ENCODE results near the gene FN3K. TPM values are rescaled to one million over a fixed set of nuclear protein-coding genes. Genes with fewer than 3 reads are reported as not detected.

The FN3K gene
- total and polyA plus RNA-seq, 2 of the 4 experiments (the other 2 are of a cell fraction): 0.90 to 2.9 TPM

DNA sequence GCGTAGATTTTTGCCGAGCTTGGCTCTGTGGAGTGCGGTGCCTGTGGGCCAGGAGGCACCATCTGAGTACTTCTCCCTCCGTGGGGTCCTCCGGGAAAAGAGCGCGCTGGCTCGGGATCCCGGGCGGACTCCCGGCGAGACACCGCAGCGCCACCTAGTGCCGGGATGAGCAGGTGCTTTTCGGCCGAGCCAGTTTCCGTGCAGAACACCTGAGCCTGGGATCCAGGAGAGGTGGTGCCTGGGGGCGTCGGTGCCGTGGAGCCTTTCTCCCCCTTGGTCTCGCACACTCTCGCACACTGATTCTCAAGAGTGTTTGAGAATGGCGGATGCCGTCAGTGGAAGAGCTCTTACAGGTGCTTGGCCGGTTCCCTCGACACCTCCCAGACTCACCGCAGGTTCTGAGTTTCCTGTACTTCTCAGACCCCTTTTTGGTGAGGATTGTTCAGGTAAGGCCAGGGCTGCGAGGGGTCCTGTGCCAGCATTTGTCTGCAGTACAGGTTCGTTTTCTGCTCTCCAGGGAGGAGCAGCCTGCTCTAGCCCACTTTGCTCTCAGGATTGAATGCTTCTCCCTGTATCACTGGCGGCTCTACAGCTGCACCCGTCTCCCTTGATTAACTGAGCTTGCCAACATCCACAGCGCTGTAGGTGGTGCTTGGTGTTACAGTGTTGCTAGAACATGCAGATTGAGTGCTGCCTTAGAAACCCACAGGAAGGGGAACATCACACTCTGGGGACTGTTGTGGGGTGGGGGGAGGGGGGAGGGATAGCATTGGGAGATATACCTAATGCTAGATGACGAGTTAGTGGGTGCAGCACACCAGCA lies 39.8 kb downstream of the FN3K start (continued):
- TF ChIP-seq, protein P1, sequence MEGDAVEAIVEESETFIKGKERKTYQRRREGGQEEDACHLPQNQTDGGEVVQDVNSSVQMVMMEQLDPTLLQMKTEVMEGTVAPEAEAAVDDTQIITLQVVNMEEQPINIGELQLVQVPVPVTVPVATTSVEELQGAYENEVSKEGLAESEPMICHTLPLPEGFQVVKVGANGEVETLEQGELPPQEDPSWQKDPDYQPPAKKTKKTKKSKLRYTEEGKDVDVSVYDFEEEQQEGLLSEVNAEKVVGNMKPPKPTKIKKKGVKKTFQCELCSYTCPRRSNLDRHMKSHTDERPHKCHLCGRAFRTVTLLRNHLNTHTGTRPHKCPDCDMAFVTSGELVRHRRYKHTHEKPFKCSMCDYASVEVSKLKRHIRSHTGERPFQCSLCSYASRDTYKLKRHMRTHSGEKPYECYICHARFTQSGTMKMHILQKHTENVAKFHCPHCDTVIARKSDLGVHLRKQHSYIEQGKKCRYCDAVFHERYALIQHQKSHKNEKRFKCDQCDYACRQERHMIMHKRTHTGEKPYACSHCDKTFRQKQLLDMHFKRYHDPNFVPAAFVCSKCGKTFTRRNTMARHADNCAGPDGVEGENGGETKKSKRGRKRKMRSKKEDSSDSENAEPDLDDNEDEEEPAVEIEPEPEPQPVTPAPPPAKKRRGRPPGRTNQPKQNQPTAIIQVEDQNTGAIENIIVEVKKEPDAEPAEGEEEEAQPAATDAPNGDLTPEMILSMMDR (conservative IDR thresholded peaks at IDR 0.05; ENCODE audit: low read depth, low read length): peak; percentile 59
- no peak for TF ChIP-seq POLR2A (IDR thresholded peaks at IDR 0.05; ENCODE audit: low read depth, low read length)

DNA sequence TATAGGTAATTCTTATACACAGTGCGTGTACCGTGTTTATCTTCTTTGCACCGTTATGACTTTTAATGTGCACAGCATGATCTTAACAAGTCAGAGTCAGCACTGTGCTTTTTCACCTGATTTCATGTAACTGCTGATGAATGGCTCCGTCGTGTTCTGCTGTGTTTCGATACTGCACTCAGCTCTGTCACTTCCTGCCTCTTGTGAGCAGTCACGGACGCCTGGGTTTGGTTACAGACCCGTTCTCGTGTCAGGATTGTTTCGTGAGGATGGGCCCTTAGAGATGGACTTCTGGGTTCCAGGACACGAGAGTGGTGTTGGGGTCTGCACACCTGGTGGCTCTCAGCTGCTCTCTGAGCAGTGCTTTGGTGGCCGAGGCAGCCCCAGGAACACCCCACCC lies 41.0 kb downstream of the FN3K start:
- dilution Hi-C loops (cut with HindIII; ENCODE audit: low sequenced_read_pairs, unreplicated experiment): no loop called here
- H4K20me1 ChIP-seq (ENCODE audit: insufficient read depth, low read length): peaks cover 22% of the 10 kb centered on the region
- TF ChIP-seq RFX5 (IDR thresholded peaks at IDR 0.05; ENCODE audit: low read depth, low read length) (no peak), RAD21 (IDR thresholded peaks at IDR 0.05; ENCODE audit: low read length) (no peak), MAFK (IDR thresholded peaks at IDR 0.05; ENCODE audit: low read depth, low read length) (no peak), RCOR1 (IDR thresholded peaks at IDR 0.05; ENCODE audit: insufficient replicate concordance, low read length) (no peak), MXI1 (IDR thresholded peaks at IDR 0.05; ENCODE audit: borderline replicate concordance, low read depth, low read length) (no peak), SMC3 (IDR thresholded peaks at IDR 0.05; ENCODE audit: low read depth, low read length) (no peak), NFE2L2 (IDR thresholded peaks at IDR 0.05; ENCODE audit: low read depth, low read length) (no peak)
- no peak overlapping the region for H3K9ac ChIP-seq (ENCODE audit: low read depth, low read length)
- BruUV-seq (replicated peaks): no TSS peak
- ChIA-PET CTCF (interaction anchor here (0.6 to 1.6 kb wide), 2 partner anchors 11 to 16 kb away, joined by 3 read pairs; no protein-coding TSS in a partner anchor), POLR2A (ENCODE audit: unreplicated experiment) (no interaction called here)
- H3K27ac ChIP-seq (ENCODE audit: insufficient read depth, low read length): no peak overlapping the region
- H3K9me3 ChIP-seq (ENCODE audit: control insufficient read depth, insufficient read depth, low read length): no peaks in the 10 kb centered on the region
- in situ Hi-C loops (cut with MboI; ENCODE audit: low sequenced_read_pairs): loop anchor here (10.0 kb wide), 1 partner anchor 422 kb away; the partner anchor contains the start of gene TEX19
- no peak overlapping the region for H2BK5ac ChIP-seq (ENCODE audit: low read depth, low read length, poor library complexity, severe bottlenecking)
- DNase-seq (no peak), ATAC-seq (ENCODE audit: low read depth) (no peak)
- 99% methylated on average over 8 of the region's 13 CpGs; no CpG with 5 or more reads in 1 of the 2 experiments for WGBS, 2 experiments (ENCODE audit: extremely low coverage in 2 of 2, insufficient read length in 1 of 2)
- intact Hi-C loops (cut with micrococcal nuclease): no loop called here
- no peak overlapping the region for H3K4ac ChIP-seq (ENCODE audit: low read depth, low read length)
- H3K9me1 ChIP-seq (ENCODE audit: insufficient read depth, low read length): peaks cover 3% of the 10 kb centered on the region
- H4K91ac ChIP-seq (ENCODE audit: insufficient read depth, low read depth, low read length): no peak overlapping the region
- H4K8ac ChIP-seq (ENCODE audit: low read depth in 2 of 2, low read length in 2 of 2): no peak overlapping the region
- no peak overlapping the region for H4K5ac ChIP-seq (ENCODE audit: low read depth, low read length)
- H3K4me1 ChIP-seq (ENCODE audit: control insufficient read depth, insufficient read depth, low read length): peaks cover 7% of the 10 kb centered on the region
- H3K36me3 ChIP-seq (ENCODE audit: control insufficient read depth, insufficient read depth, low read length): peaks cover 10% of the 10 kb centered on the region
- H3K79me1 ChIP-seq (ENCODE audit: low read depth in 1 of 2, low read length in 2 of 2): peaks cover 3 to 42% of the 10 kb centered on the region in 2 experiments; a peak in 3 of 4 replicates
- H3K27me3 ChIP-seq (ENCODE audit: control insufficient read depth, insufficient read depth, low read length): no peaks in the 10 kb centered on the region
- H2BK120ac ChIP-seq (ENCODE audit: low read depth, low read length): no peak overlapping the region
- no peak overlapping the region for H3K56ac ChIP-seq (ENCODE audit: extremely low read depth, insufficient read depth, low read length)
- H3K4me2 ChIP-seq (ENCODE audit: low read depth, low read length): no peak overlapping the region
- H3K4me3 ChIP-seq (ENCODE audit: insufficient read depth, low read depth, low read length): no peak overlapping the region
- no peak overlapping the region for H2AK9ac ChIP-seq (replicated peaks; ENCODE audit: low read depth, low read length, poor library complexity)
- no peak overlapping the region for H3K23ac ChIP-seq (ENCODE audit: low read depth, low read length)
- H2BK20ac ChIP-seq (ENCODE audit: low read depth, low read length): no peak overlapping the region
- H2AK5ac ChIP-seq (ENCODE audit: low read depth, low read length): no peak overlapping the region
- no peak overlapping the region for H3K18ac ChIP-seq (ENCODE audit: low read depth, low read length)
- no peak overlapping the region for H2AFZ ChIP-seq (replicated peaks; ENCODE audit: low read length, poor library complexity)
- H2BK15ac ChIP-seq (ENCODE audit: low read depth, low read length): no peak overlapping the region
- H3K14ac ChIP-seq (replicated peaks; ENCODE audit: low read depth, low read length): no peak overlapping the region
